Activated CD4-positive, alpha-beta T cell treated with anti-CD3 and anti-CD28 coated beads for 48 hours (primary cell): ENCODE results near the gene RUVBL2.
A peak's percentile ranks its signal among the peaks of the same experiment; 100 is the strongest.

ENCODE experiments used
- DNase-seq: peaks from one replicate; pipeline ENCODE4 v3.0.0-alpha.2; 2020

Gene RUVBL2

DNA sequence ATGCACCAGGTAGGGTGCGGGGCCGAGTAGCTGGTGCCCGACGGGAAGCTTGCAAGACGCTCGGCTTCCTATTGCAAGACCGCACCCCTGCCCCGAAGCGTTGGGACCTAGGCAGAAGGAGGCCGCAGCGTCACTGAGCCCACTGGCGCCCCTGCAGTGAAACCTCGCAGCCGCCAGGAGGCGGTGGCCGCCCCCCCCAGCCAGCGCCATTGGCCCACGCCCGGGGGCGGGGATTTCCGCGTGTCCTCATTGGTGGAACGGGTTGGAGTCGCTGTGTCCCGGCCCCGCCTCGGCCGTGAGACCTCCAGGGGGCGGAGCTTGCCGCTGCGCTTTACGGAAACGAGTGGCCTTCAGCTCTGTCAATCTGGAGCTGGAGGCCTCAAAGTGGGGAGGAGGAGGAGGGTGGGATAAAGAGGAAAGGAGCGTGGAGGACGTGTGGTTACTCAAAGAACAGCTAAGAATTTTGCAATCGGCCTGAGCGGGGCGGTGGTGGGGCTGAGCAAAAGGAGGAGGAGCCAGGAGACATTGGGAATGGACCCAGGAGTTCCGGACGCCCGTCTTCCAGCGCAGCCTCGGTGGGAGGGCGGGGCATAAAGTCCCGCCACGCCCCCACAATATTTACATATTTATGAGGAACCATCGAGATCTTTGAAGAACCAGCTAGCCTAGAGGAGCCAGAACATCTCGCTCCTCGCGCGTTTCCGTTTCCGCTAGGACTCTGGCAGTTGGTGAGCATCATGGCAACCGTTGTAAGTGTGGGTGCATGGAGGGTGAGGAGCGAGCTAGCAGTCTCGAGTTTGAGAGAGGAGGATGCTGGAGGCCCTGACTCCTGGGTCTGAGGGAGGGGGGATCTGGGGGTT, at the start of gene RUVBL2, which contains the start of gene GYS1:
Gene RUVBL2, plus strand, starts transcription at position 713 of the 860 bp plus-strand sequence. Its CDS starts 25 bp downstream, at position 738.
Gene GYS1, minus strand, starts transcription at position 135 of the 860 bp plus-strand sequence. CDS start 197 bp downstream, outside the sequence.
- peak; percentile 100 for DNase-seq

DNA sequence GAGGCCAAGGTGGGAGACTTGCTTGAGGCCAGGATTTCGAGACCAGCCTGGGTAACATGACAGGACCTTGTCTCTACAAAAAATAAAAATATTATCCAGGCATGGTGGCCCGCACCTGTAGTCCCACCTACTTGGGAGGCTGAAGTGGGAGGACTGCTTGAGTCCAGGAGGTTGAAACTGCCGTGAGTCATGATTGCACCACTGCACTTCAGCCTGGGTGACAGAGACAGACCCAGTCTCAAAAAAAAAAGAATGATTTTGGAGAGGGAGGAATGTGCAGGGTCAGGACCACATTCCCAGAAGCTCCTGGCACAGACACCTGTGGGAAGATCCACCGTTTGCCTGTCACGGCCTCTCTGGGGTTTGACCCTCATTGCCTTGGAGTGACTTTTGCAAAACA, 48.3 kb upstream of the RUVBL2 start:
- DNase-seq: no peak

DNA sequence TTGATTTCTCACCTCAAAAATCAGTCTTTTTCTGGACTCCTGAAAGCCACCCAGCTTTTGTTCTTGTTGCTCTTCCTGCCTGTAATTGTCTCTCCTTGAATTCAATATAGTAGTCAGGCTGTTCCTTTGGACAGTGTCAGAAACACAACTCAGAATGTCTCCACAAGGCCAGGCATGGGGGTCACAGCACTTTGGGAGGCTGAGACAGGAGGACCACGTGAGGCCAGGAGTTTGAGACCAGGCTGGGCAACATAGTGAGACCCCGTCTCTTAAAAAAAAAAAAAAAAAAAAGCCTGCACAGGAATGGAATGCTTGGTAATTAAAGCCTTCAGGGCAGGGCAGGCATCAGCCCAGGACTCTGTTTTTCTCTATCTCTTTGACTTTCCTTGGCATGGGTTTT, 47.9 kb upstream of the RUVBL2 start:
- DNase-seq: no peak

DNA sequence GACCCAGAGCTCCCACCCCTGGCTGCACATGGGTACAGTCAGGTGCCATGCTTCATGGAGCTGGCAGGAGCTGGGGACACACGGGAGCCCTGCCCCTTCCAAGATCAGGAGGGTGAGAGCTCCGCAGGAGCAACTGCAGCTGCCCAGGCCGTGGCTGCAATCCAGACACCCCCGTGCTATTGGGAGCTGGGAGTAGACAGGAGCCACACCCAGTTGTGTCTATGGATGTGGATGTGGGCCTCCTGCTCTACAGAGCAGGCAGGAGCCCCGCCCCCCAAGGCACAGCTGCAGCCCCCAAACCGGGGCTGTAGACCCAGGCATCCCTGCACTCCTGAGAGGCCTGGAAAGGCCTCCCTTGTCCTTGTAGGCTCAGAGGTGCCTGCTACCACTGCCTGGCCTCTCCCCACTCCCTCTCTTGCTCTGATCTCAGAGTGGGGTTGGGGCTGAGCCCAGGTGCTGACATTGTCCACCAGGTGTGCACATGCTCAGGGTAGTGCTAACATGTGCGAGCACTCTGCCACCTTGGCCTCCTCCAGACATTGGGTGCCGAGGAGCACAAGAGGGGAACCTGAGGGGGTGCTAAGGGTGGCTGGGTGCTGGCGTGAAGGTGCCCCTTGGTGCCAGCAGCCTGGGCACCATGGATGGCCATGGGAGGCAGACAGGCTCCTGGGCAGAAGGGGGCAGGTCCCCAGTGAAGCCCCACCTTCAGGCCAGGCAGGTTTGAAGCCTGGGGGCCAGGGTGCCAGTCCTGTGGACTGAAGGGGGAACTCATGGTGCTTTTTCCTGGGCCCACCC, 47.0 kb upstream of the RUVBL2 start:
- DNase-seq: no peak

DNA sequence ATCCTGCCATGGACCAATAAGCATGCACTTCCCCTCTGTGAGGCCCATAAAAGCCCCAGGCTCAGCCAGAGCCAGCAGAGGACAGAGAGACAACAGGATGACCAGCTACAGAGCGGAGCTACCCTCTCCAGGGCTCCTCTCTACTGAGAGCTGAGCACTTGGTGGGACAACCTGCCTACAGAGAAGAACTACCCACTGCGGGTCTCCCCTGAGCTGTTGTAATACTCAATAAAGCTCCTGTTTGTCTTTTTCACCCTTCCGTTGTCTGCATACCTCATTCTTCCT, 46.5 kb upstream of the RUVBL2 start:
- DNase-seq: no peak

DNA sequence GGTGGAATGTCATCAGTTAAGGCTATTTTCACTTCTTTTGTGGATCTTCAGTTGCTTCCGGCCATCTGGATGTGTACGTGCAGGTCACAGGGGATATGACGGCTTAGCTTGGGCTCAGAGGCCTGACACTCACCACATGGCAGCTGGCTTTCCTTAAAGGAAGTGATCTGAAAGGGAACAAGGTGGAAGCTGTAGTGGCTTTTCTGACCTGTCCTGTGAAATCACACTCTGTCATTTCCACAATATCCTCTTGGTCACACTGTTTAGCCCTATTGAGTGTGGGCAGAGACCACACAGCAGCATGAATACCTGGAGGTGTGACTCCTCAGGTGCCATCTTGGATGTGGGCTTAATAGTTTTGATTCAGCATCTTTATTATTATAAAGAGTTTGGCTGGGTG, 43.5 kb upstream of the RUVBL2 start:
- DNase-seq: no peak

DNA sequence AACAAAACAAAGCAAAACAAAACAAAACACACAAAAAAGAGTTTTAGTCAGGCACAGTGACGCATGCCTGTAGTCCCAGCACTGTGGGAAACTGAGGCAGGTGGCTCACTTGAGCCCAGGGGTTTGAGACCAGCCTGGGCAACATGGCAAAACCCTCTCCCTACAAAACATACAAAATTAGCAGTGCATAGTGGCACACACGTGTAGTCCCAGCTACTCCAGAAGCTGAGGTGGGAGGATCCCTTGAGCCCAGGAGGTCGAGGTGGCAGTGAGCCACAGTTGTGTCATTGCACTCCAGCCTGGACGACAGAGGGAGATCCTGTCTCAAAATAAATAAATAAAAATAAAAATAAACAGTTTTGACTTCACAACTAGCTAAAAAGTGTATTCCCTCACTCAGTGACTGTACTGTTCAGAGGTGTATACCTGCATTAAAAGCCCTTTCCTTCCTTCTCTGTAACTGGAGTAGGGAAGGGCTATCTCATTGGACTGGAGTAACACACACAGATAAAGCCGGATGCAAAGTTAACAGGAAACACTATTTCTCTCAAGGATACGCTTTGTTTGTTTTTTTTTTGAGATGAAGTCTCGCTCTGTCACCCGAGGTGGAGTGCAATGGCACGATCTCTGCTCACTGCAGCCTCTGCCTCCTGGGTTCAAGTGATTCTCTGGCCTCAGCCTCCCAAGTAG, 42.7 kb upstream of the RUVBL2 start:
- no peak for DNase-seq

DNA sequence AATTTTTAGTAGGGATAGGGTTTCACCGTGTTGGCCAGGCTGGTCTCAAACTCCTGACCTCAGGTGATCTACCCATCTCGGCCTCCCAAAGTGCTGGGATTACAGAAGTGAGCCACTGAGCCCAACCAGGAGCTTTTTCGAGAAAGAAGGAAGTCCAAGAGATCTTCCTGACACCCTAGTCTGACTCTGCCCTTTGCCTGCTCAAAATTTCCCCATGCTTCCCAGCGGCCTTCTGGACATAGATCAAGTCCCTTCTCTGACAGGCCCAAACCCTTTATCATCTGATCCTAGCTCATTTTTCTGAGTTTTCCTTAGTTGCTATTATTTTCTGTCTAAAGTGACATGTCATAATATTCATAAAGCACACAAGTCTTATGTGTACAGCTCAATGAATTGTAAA, 40.5 kb upstream of the RUVBL2 start:
- no peak for DNase-seq

DNA sequence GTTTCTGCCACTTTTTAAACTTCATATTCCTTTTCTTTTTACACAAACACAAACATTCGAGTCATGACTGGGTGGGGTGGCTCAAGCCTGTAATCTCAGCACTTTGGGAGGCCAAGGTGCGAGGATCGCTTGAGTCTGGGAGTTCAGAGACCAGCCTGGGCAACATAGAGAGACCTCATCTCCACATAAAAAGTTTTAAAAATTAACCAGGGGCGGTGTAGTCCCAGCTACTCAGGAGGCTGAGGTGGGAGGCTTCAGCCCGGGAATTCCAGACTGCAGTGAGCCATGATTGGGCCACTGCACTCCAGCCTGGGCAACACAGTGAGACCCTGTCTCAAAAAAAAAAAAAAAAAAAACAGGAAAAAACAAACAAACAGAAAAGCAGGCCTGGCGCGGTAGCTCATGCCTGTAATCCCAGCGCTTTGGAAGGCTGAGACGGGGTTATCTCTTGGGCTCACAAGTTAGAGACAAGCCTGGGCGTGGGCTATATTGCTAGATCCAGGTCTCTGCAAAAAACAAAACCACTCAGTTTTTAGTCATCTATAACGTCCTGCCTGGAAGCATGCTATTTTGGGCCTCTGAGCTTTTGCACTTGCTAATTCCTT, 39.6 kb upstream of the RUVBL2 start:
- no peak for DNase-seq

DNA sequence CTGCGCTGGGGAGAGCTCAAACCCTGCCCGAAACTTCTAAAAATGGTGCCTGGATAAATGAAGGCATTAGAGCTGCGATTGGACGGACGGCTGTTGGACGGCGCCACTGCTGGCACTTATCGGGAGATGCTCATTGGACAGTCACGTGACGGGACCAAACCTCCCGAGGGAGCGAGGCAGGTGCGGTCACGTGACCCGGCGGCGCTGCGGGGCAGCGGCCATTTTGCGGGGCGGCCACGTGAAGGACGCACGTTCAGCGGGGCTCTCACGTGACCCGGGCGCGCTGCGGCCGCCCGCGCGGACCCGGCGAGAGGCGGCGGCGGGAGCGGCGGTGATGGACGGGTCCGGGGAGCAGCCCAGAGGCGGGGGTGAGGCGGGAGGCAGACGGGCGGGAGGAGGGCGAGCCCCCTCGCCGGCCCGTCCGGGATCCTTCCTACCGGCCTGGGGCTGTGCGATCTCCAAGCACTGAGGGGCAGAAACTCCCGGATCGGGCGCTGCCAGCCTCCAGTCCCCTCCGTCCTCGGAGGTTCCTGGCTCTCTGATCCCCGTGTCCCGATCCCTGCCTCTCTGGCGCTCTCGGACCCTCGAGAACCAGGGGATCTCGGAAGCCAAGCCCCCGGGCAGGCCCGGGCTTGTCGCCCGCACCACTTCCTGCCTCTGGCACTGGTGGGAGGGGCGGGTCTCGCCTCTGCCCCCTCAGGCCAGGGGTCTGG, 38.9 kb upstream of the RUVBL2 start, which contains the start of gene BAX:
Gene BAX, plus strand, starts transcription at position 281 of the 713 bp plus-strand sequence. Its CDS starts 54 bp downstream, at position 335.
- peak; percentile 98 for DNase-seq

DNA sequence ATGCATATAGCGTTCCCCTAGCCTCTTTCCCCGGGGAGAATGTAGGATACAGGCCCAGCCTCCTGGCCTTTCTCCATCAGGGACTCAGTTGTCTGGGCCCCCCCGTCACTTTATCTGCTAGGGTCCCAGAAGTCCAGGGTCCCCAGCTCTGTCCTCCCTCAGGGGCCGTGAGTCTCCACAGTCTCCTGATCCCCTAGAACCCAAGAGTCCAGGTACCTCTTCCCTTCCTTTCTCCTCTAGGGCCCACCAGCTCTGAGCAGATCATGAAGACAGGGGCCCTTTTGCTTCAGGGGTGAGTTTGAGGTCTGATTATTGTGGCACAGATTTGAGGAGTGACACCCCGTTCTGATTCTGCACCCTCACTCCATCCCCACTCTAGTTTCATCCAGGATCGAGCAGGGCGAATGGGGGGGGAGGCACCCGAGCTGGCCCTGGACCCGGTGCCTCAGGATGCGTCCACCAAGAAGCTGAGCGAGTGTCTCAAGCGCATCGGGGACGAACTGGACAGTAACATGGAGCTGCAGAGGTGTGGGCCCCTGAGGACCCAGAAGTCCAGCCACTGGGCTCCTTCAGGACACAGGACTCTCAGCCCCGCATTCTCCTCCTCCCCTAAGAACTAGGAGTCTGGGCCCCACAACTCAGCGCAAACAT, 38.3 kb upstream of the RUVBL2 start:
- DNase-seq: no peak

DNA sequence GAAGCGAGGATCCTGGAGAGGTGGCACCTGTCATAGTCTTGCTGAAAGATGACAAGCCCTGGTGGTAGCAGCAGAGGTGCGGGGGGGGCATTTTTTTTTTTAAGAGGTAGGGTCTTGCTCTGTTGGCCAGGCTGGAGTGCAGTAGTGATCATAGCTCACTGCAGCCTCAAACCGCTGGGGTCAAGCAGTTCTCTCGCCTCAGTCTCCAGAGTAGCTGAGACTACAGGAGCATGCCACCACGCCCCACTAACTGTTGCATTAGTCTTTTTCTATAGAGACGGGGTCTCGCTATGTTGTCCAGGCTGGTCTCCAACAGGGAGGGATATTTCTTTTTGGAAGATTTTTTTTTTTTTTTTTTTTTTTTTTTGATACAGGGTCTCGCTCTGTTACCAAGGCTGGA, 35.7 kb upstream of the RUVBL2 start:
- no peak for DNase-seq

DNA sequence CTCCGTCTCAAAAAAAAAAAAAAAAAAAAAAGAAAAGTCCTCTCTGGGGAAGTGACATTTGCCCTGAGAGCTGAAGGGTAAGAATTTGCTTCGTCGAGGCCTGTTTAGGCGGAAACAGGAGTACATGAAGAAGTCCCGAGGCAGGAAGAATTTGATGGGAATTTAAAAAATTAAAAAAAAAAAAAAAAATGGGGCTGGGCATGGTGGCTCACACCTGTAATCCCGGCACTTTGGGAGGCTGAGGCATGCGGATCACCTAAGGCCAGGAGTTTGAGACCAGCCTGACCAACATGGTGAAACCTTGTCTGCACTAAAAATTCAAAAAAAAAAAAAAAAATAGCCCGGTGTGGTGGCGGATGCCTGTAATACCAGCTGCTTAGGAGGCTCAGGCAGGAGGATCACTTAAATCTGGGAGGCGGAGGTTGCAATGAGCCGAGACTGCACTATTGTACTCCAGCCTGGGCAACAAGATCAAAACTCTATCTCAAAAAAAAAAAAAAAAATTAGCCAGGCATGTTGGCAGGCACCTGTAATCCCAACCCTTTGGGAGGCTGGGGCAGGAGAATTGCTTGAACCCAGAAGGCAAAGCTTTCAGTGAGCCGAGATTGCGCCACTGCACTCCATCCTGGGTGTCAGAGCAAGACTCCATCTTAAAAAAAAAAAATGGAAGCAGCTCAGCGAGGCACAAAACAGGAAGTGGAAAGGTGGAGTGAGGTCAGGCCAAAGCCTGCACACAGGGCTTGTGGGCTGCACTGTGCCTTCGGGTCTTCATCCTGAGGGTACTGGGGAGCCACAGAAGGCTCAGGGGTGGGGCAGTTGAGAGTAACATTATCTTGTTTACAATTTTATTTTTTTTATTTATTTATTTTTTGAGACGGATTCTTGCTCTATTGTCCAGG, 34.1 kb upstream of the RUVBL2 start:
- no peak for DNase-seq

DNA sequence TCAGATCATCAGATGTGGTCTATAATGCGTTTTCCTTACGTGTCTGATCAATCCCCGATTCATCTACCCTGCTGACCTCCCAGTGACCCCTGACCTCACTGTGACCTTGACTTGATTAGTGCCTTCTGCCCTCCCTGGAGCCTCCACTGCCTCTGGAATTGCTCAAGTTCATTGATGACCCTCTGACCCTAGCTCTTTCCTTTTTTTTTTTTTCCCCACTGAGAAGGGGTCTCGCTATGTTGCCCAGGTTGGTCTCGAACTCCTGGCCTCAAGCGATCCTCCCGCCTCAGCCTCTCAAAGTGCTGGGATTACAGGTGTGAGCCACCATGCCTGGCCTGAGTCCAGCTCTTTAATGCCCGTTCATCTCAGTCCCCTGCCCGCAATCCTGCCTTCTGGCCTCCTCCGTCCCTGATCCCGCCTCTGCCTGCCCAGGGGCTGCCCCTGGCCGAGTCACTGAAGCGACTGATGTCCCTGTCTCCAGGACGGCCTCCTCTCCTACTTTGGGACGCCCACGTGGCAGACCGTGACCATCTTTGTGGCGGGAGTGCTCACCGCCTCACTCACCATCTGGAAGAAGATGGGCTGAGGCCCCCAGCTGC, 32.5 kb upstream of the RUVBL2 start:
- no peak for DNase-seq

DNA sequence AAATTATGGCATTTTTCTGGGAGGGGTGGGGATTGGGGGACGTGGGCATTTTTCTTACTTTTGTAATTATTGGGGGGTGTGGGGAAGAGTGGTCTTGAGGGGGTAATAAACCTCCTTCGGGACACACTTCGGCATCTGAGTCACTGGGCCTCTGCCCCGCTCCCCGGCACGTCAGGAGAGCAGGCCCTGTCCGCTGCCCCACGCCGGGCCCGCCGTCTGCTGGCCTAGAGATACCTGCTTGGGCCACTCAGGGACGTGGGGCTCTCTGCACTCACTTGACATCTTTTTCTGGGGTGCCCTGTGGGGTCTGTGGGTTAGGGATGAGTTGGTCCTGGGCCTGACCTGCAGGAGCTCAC, 32.0 kb upstream of the RUVBL2 start:
- DNase-seq: no peak

DNA sequence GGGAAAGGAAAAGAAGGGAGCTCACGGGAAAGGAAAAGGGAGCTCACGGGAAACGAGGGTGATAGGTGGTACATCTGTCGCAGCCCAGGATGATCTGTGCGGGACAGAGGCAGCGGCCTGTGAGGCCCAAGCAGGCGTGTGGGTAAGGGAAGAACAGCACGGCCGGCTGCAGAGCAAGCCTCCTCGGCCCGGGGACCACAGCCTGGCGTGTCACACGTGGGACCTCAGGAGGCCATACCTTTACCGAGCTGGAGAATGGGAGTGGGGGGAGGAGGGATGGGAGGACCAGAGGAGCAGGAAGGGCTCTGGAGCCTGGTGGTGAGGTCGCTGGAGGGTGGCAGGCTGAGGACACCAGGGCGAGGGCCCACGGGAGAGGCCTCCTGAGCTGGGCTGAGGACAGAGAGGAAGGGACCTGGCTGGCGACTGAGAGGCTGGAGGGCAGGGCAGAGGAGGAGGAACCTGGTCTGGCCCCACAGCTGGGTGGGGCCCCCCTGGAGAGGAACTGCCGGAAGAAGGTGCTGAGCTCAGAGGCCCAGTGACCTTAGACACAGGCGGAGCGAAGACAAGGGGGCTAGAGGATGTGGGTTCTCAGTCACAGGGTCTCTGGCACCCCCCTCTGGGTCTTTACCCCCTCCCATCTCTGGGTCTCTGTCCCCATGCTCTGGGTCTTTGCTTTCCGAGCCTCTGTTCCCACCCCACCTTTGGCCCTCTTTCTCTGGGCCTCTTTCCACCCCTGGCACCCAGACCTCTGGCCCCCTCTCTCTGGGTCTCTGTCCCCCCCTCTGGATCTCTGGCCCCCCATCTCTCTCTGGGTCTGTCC, 31.4 kb upstream of the RUVBL2 start:
- DNase-seq: peak; percentile 37

DNA sequence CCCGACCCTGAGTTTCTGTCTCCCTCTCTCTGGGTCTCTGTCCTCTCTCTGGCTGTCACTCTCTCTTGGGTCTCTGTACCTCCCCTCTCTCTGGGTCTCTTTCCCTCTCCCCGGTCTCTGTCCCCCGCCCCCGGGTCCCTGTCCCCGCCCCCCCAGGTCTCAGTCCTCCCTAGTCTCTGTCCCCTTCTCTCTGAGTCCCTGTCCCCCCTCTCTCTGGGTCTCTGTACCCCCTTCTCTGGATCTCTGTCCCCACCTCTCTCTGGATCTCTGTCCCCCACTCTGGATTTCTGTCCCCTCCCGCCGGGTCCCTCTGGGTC, 30.9 kb upstream of the RUVBL2 start:
- no peak for DNase-seq

DNA sequence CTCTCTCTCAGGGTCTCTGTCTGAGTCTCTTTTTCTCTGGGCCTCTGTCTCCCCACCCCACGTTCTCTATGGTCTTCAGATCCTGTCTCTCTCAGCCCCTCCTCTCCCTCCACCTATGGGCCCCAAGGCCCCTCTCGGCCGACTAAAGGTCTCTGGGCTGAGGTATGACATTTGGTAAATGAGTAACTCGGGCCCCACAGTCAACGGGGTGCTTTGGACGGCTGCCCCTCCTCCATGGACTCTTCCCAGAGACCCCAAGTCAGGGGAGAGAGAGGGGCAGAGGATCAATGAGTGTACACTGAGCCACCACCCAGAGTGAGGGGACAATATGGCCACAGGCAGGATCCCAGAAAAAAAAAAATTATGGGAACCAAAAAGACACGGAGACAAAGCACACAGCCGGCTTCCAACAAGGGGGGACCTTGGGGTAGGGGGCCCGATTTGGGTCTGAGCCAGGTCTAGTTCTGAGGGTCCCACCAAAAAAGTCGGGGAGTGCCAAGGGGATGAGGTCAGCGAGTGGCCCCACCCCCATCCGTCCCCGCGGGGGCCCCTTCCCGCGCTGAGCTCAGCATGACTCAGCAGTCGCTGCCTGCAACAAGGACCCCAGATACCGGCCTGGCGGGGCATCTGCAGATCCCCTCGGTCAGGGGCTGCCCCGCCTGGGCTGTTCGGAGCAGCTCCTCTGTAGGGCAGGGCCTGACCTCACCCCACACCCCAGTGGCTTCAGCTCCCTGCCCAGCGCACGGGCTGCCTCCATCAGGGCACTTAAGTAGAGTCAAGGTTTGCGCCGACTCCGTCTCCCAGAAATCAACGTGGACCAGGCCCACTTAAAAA, 30.1 kb upstream of the RUVBL2 start:
- peak; percentile 81 for DNase-seq
